ENCODE results near the gene UBE2G1. TPM values are rescaled to one million over a fixed set of nuclear protein-coding genes. Genes with fewer than 3 reads are reported as not detected.

UBE2G1 gene
- total RNA-seq, 1 experiment from 2014 or later = 80.6 TPM

DNA sequence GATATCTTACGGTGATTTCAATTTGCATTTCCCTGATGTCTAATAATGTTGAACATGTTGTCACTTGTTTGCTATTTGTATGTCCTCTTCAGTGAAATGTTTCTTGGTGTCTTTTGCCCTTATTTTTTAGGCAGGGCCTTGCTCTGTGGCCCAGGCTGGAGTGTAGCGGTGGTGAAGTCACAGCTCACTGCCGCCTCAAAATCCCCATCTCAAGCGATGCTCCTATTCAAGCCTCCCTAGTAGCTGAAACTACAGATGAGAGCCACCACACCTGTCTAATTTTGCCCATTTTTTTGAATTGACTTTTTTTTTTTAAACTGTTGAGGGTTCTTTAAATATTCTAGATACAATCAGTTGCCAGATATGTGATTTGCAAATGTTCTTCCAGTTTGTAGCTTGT is 8.3 kb downstream of the UBE2G1 start (continued):
- no peak for TF ChIP-seq ZBTB33 (IDR thresholded peaks at IDR 0.05; ENCODE audit: extremely low read depth, insufficient replicate concordance, low read length)
- no peak for TF ChIP-seq POLR2AphosphoS5 (IDR thresholded peaks at IDR 0.05; ENCODE audit: low read depth, low read length)
- no peak for TF ChIP-seq ZNF274 (IDR thresholded peaks at IDR 0.05; ENCODE audit: low read depth, low read length)
- no peak for TF ChIP-seq RAD21 (IDR thresholded peaks at IDR 0.05; ENCODE audit: low read depth)
- no peak for TF ChIP-seq SP1 (IDR thresholded peaks at IDR 0.05; ENCODE audit: low read depth)
- no peak for TF ChIP-seq JUND (IDR thresholded peaks at IDR 0.05)
- no peak for TF ChIP-seq YY1 (IDR thresholded peaks at IDR 0.05; ENCODE audit: extremely low read depth, insufficient replicate concordance, low read depth, low read length)
- TF ChIP-seq ELF1 (IDR thresholded peaks at IDR 0.05; ENCODE audit: borderline replicate concordance, low read depth) = no peak
- TF ChIP-seq ATF3 (IDR thresholded peaks at IDR 0.05) = no peak

DNA sequence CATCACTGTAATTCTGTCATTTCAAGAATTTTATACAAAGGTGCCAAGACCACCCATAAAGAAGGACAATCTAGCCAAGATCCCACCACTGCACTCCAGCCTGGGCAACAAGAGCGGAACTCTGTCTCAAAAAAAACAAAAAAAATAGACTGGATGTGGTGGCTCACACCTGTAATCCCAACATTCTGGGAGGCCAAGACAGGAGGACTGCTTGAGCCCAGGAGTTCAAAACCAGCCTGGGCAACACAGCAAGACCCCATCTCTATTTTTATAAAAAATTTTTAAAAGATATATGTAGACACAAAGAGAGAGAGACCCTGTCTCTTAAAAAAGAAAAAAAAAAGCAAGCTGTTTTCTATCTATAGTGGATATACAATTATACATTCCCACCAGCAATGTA is 8.8 kb downstream of the UBE2G1 start:
- H3K4me3 ChIP-seq (replicated peaks in 1 of 2; ENCODE audit: low read depth in 1 of 2, low read length in 2 of 2) = no peak overlapping the region

More for the DNA sequence above, 8.8 kb downstream of the UBE2G1 start:
- BruUV-seq (replicated peaks) = no TSS peak
- Histone ChIP-seq H3K9me2 (ENCODE audit: insufficient read depth) (no peaks in the 10 kb centered on the region), H4K20me1 (ENCODE audit: insufficient read depth) (peaks cover 31% of the 10 kb centered on the region; the same call in 1 of the 2 replicates), H3K79me2 (ENCODE audit: insufficient read depth, low read length) (peaks cover 99% of the 10 kb centered on the region), H3K9ac (ENCODE audit: low read length) (no peak overlapping the region), H3K27me3 (ENCODE audit: insufficient read depth, low read length) (no peaks in the 10 kb centered on the region), H3K4me2 (ENCODE audit: low read length) (no peak overlapping the region), H3K9me3 (ENCODE audit: control insufficient read depth in 1 of 2, insufficient read depth in 1 of 2, low read depth in 1 of 2, low read length in 2 of 2) (no peaks in the 10 kb centered on the region), H3K36me3 (ENCODE audit: control insufficient read depth in 1 of 2, insufficient read depth in 2 of 2, low read length in 2 of 2) (peaks cover 0 to 10% of the 10 kb centered on the region in 2 experiments; a peak in 1 of 4 replicates), H3K27ac (ENCODE audit: low read depth, low read length) (no peak overlapping the region), H3K4me1 (ENCODE audit: control insufficient read depth in 1 of 2, insufficient read depth in 2 of 2, low read length in 2 of 2) (peaks cover 23 to 49% of the 10 kb centered on the region in 2 experiments), H2AFZ (ENCODE audit: low read depth, low read length, poor library complexity, severe bottlenecking) (no peak overlapping the region)
- CTCF ChIA-PET = no interaction called here
- no peak for TF ChIP-seq ATF3 (IDR thresholded peaks at IDR 0.05)
- no peak for TF ChIP-seq JUND (IDR thresholded peaks at IDR 0.05)
- no peak for TF ChIP-seq EZH2 (IDR thresholded peaks at IDR 0.05)
- TF ChIP-seq FOSL1 (IDR thresholded peaks at IDR 0.05; ENCODE audit: low read depth) = no peak
- no peak for TF ChIP-seq ZNF274 (IDR thresholded peaks at IDR 0.05; ENCODE audit: low read depth, low read length)
- TF ChIP-seq CEBPB (IDR thresholded peaks at IDR 0.05; ENCODE audit: low read depth) = no peak
- TF ChIP-seq POLR2A (IDR thresholded peaks at IDR 0.05; ENCODE audit: borderline replicate concordance, extremely low read depth, insufficient read depth, insufficient read length) = no peak
- TF ChIP-seq ZFX (IDR thresholded peaks at IDR 0.05) = no peak
- TF ChIP-seq POLR2AphosphoS5 (IDR thresholded peaks at IDR 0.05; ENCODE audit: low read depth, low read length) = no peak
- TF ChIP-seq SP1 (IDR thresholded peaks at IDR 0.05; ENCODE audit: low read depth) = no peak
- TF ChIP-seq EGR1 (IDR thresholded peaks at IDR 0.05; ENCODE audit: low read depth) = no peak
- no peak for TF ChIP-seq ZBTB33 (IDR thresholded peaks at IDR 0.05; ENCODE audit: extremely low read depth, insufficient replicate concordance, low read length)
- TF ChIP-seq, protein P1, sequence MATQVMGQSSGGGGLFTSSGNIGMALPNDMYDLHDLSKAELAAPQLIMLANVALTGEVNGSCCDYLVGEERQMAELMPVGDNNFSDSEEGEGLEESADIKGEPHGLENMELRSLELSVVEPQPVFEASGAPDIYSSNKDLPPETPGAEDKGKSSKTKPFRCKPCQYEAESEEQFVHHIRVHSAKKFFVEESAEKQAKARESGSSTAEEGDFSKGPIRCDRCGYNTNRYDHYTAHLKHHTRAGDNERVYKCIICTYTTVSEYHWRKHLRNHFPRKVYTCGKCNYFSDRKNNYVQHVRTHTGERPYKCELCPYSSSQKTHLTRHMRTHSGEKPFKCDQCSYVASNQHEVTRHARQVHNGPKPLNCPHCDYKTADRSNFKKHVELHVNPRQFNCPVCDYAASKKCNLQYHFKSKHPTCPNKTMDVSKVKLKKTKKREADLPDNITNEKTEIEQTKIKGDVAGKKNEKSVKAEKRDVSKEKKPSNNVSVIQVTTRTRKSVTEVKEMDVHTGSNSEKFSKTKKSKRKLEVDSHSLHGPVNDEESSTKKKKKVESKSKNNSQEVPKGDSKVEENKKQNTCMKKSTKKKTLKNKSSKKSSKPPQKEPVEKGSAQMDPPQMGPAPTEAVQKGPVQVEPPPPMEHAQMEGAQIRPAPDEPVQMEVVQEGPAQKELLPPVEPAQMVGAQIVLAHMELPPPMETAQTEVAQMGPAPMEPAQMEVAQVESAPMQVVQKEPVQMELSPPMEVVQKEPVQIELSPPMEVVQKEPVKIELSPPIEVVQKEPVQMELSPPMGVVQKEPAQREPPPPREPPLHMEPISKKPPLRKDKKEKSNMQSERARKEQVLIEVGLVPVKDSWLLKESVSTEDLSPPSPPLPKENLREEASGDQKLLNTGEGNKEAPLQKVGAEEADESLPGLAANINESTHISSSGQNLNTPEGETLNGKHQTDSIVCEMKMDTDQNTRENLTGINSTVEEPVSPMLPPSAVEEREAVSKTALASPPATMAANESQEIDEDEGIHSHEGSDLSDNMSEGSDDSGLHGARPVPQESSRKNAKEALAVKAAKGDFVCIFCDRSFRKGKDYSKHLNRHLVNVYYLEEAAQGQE (IDR thresholded peaks at IDR 0.05; ENCODE audit: low read depth) = no peak
- TF ChIP-seq ELF1 (IDR thresholded peaks at IDR 0.05; ENCODE audit: borderline replicate concordance, low read depth) = no peak
- no peak for TF ChIP-seq RAD21 (IDR thresholded peaks at IDR 0.05; ENCODE audit: low read depth)
- TF ChIP-seq CBX3 (IDR thresholded peaks at IDR 0.05; ENCODE audit: low read depth) = no peak
- TF ChIP-seq SRF (IDR thresholded peaks at IDR 0.05; ENCODE audit: low read depth) = no peak
- no peak for DNase-seq (ENCODE audit: low read depth, low spot score)
- POLR2A ChIA-PET = no interaction called here
- intact Hi-C loops (cut with micrococcal nuclease) = no loop called here
- RAD21 ChIA-PET (ENCODE audit: low non-redundant PET in 1 of 2, low total read pairs in 2 of 2, uncharacterized antibody in 2 of 2, unreplicated experiment in 2 of 2) = no interaction called here
- ATAC-seq = no peak

Data from HCT116 (cell line).